Measurements from ENCODE around the gene ANAPC2.

ANAPC2 gene

GRCh38 chr9:137188490-137189296 lies at the start of gene ANAPC2, which contains the start of gene SSNA1:
Gene ANAPC2, minus strand, starts transcription at chr9:137188560. Its CDS starts 28 bp downstream, at chr9:137188532.
Gene SSNA1, plus strand, starts transcription at chr9:137188676. Its CDS starts 51 bp downstream, at chr9:137188727.
- peak; percentile 30 for DNase-seq

- no peak for DNase-seq
Measured at GRCh38 chr9:137236936-137237421, 48.6 kb upstream of the ANAPC2 start.

GRCh38 chr9:137236238-137236935 lies 48.0 kb upstream of the ANAPC2 start:
- DNase-seq, result peak; percentile 23

GRCh38 chr9:137235424-137236237 lies 47.3 kb upstream of the ANAPC2 start:
- DNase-seq, result no peak

GRCh38 chr9:137234758-137235423 lies 46.5 kb upstream of the ANAPC2 start:
- no peak for DNase-seq

GRCh38 chr9:137234055-137234697 lies 45.8 kb upstream of the ANAPC2 start:
- DNase-seq, result no peak

GRCh38 chr9:137233143-137233980 lies 45.0 kb upstream of the ANAPC2 start:
- DNase-seq, result no peak

GRCh38 chr9:137232510-137232909 lies 44.1 kb upstream of the ANAPC2 start:
- no peak for DNase-seq

- DNase-seq, result no peak
Measured at GRCh38 chr9:137232101-137232500, 43.7 kb upstream of the ANAPC2 start.

GRCh38 chr9:137231372-137232039 lies 43.1 kb upstream of the ANAPC2 start:
- no peak for DNase-seq

- DNase-seq, result no peak
Measured at GRCh38 chr9:137230705-137231371, 42.5 kb upstream of the ANAPC2 start, which contains the start of gene SLC34A3. Gene SLC34A3, plus strand, starts transcription at chr9:137230901. Its CDS starts 802 bp downstream, at chr9:137231703.

GRCh38 chr9:137229903-137230704 lies 41.7 kb upstream of the ANAPC2 start:
- DNase-seq, result no peak

GRCh38 chr9:137228968-137229896 lies 40.9 kb upstream of the ANAPC2 start:
- no peak for DNase-seq

GRCh38 chr9:137228506-137228967 lies 40.2 kb upstream of the ANAPC2 start:
- no peak for DNase-seq

- no peak for DNase-seq
Measured at GRCh38 chr9:137227853-137228505, 39.6 kb upstream of the ANAPC2 start.

GRCh38 chr9:137227054-137227852 lies 38.9 kb upstream of the ANAPC2 start, which contains the start of gene RNF224:
Gene RNF224, plus strand, starts transcription at chr9:137227502. Its CDS starts 834 bp downstream, at chr9:137228336.
- no peak for DNase-seq

Data from NCI-H524 treated with DMSO at 0.1 percent for 48 hours (cell line).